ENCODE results near the gene TEX14. TPM values are rescaled to one million over a fixed set of nuclear protein-coding genes. Genes with fewer than 3 reads are reported as not detected.

The TEX14 gene
- total RNA-seq, 1 donor from 2014 or later = 0.07 TPM

GRCh38 chr17:58525239-58525638, 166.6 kb downstream of the TEX14 start:
- H3K27ac Mint-ChIP-seq = no peak overlapping the region
- no peaks in the 10 kb centered on the region for H3K36me3 Mint-ChIP-seq (ENCODE audit: low read depth)
- peaks cover 18% of the 10 kb centered on the region for H3K4me1 Mint-ChIP-seq
- H3K27me3 Mint-ChIP-seq = peaks cover 8% of the 10 kb centered on the region
- intact Hi-C loops (cut with micrococcal nuclease) = no loop called here
- no peak for DNase-seq
- no peaks in the 10 kb centered on the region for H3K9me3 Mint-ChIP-seq
- no peak overlapping the region for H3K4me3 Mint-ChIP-seq

- DNase-seq = no peak
- Mint-ChIP-seq H3K9me3 (no peaks in the 10 kb centered on the region), H3K36me3 (ENCODE audit: low read depth) (no peaks in the 10 kb centered on the region), H3K27ac (no peak overlapping the region), H3K4me1 (peaks cover 18% of the 10 kb centered on the region), H3K27me3 (no peaks in the 10 kb centered on the region), H3K4me3 (no peak overlapping the region)
- intact Hi-C loops (cut with micrococcal nuclease) = no loop called here
Observed at GRCh38 chr17:58521680-58522079, 170.2 kb downstream of the TEX14 start.

GRCh38 chr17:58520843-58521430, 170.9 kb downstream of the TEX14 start:
- Mint-ChIP-seq H3K4me3 (no peak overlapping the region), H3K27me3 (no peaks in the 10 kb centered on the region), H3K36me3 (ENCODE audit: low read depth) (no peaks in the 10 kb centered on the region), H3K9me3 (no peaks in the 10 kb centered on the region), H3K4me1 (peaks cover 22% of the 10 kb centered on the region), H3K27ac (no peak overlapping the region)
- DNase-seq = peak; percentile 66
- intact Hi-C loops (cut with micrococcal nuclease) = no loop called here

GRCh38 chr17:58517928-58518609, 173.8 kb downstream of the TEX14 start:
- DNase-seq = peak; percentile 100
- Mint-ChIP-seq H3K4me1 (peaks cover 38% of the 10 kb centered on the region), H3K27ac (peak overlapping the region; percentile 87), H3K4me3 (peak overlapping the region; percentile 95), H3K36me3 (ENCODE audit: low read depth) (peaks cover 2% of the 10 kb centered on the region), H3K9me3 (no peaks in the 10 kb centered on the region), H3K27me3 (no peaks in the 10 kb centered on the region)
- intact Hi-C loops (cut with micrococcal nuclease) = loop anchor here (1.0 to 5.0 kb wide), 12 partner anchors 69 to 1431 kb away; partner anchors contain the start of genes AKAP1, PRR11, PTRH2 and RAD51C

- H3K4me1 Mint-ChIP-seq = peaks cover 42% of the 10 kb centered on the region
- peak overlapping the region; percentile 95 for H3K4me3 Mint-ChIP-seq
- no peak for DNase-seq
- H3K27ac Mint-ChIP-seq = peak overlapping the region; percentile 87
- no peaks in the 10 kb centered on the region for H3K9me3 Mint-ChIP-seq
- H3K36me3 Mint-ChIP-seq (ENCODE audit: low read depth) = peaks cover 5% of the 10 kb centered on the region
- intact Hi-C loops (cut with micrococcal nuclease) = loop anchor here (1.0 to 5.0 kb wide), 6 partner anchors 165 to 1430 kb away; partner anchors contain the start of genes AKAP1, PTRH2, RAD51C and SRSF1
- no peaks in the 10 kb centered on the region for H3K27me3 Mint-ChIP-seq
Observed at GRCh38 chr17:58517378-58517927, 174.4 kb downstream of the TEX14 start.

GRCh38 chr17:58516644-58517377, 175.0 kb downstream of the TEX14 start:
- peak; percentile 67 for DNase-seq
- Mint-ChIP-seq H3K4me1 (peaks cover 42% of the 10 kb centered on the region), H3K9me3 (no peaks in the 10 kb centered on the region), H3K27ac (peak overlapping the region; percentile 76), H3K27me3 (no peaks in the 10 kb centered on the region), H3K36me3 (ENCODE audit: low read depth) (peaks cover 10% of the 10 kb centered on the region), H3K4me3 (peak overlapping the region; percentile 95)
- intact Hi-C loops (cut with micrococcal nuclease) = loop anchor here (1.0 to 5.0 kb wide), 6 partner anchors 165 to 1430 kb away; partner anchors contain the start of genes AKAP1, PTRH2, RAD51C and SRSF1

- intact Hi-C loops (cut with micrococcal nuclease) = loop anchor here (5.0 kb wide), 5 partner anchors 163 to 1428 kb away; partner anchors contain the start of genes AKAP1, PTRH2, RAD51C and SUPT4H1
- no peak for DNase-seq
- peak overlapping the region; percentile 66 for H3K27ac Mint-ChIP-seq
- H3K27me3 Mint-ChIP-seq = no peaks in the 10 kb centered on the region
- peaks cover 47% of the 10 kb centered on the region for H3K4me1 Mint-ChIP-seq
- peak overlapping the region; percentile 81 for H3K4me3 Mint-ChIP-seq
- no peaks in the 10 kb centered on the region for H3K9me3 Mint-ChIP-seq
- peaks cover 24% of the 10 kb centered on the region for H3K36me3 Mint-ChIP-seq (ENCODE audit: low read depth)
Observed at GRCh38 chr17:58515286-58515685, 176.6 kb downstream of the TEX14 start.

GRCh38 chr17:58514770-58515157, 177.1 kb downstream of the TEX14 start:
- peaks cover 52% of the 10 kb centered on the region for H3K4me1 Mint-ChIP-seq
- no peak for DNase-seq

GRCh38 chr17:58513965-58514769, 177.7 kb downstream of the TEX14 start, which contains the start of gene MTMR4:
Gene MTMR4 (minus strand): TSS chr17:58514638. CDS start chr17:58514407, 231 bp downstream.
- DNase-seq = peak; percentile 94
- intact Hi-C loops (cut with micrococcal nuclease) = no loop called here
- Mint-ChIP-seq H3K27ac (peak within 1 kb of the TSS; percentile 88), H3K9me3 (no peaks in the 10 kb centered on the region), H3K36me3 (ENCODE audit: low read depth) (peaks cover 34% of the 10 kb centered on the region), H3K4me3 (peak within 1 kb of the TSS; percentile 93), H3K4me1 (peaks cover 53% of the 10 kb centered on the region), H3K27me3 (no peaks in the 10 kb centered on the region)

More at GRCh38 chr17:58514770-58515157, 177.1 kb downstream of the TEX14 start:
- intact Hi-C loops (cut with micrococcal nuclease) = loop anchor here (5.0 kb wide), 5 partner anchors 162 to 1427 kb away; partner anchors contain the start of genes AKAP1, PTRH2, RAD51C and SUPT4H1
- Mint-ChIP-seq H3K9me3 (no peaks in the 10 kb centered on the region), H3K36me3 (ENCODE audit: low read depth) (peaks cover 29% of the 10 kb centered on the region), H3K27ac (peak overlapping the region; percentile 7), H3K27me3 (no peaks in the 10 kb centered on the region), H3K4me3 (peak overlapping the region; percentile 81)

- Mint-ChIP-seq H3K27me3 (no peaks in the 10 kb centered on the region), H3K27ac (peak overlapping the region; percentile 88), H3K36me3 (ENCODE audit: low read depth) (peaks cover 39% of the 10 kb centered on the region), H3K9me3 (no peaks in the 10 kb centered on the region), H3K4me1 (peaks cover 52% of the 10 kb centered on the region), H3K4me3 (peak overlapping the region; percentile 93)
- DNase-seq = peak; percentile 67
- intact Hi-C loops (cut with micrococcal nuclease) = no loop called here
Observed at GRCh38 chr17:58513267-58513964, 178.4 kb downstream of the TEX14 start.

GRCh38 chr17:58510075-58510474, 181.8 kb downstream of the TEX14 start:
- Mint-ChIP-seq H3K27me3 (no peaks in the 10 kb centered on the region), H3K36me3 (ENCODE audit: low read depth) (peaks cover 58% of the 10 kb centered on the region), H3K4me3 (no peak overlapping the region), H3K9me3 (no peaks in the 10 kb centered on the region), H3K4me1 (peaks cover 30% of the 10 kb centered on the region), H3K27ac (peak overlapping the region; percentile 27)
- intact Hi-C loops (cut with micrococcal nuclease) = no loop called here
- DNase-seq = no peak

GRCh38 chr17:58508341-58509067, 183.3 kb downstream of the TEX14 start:
- no peak for DNase-seq
- Mint-ChIP-seq H3K4me3 (no peak overlapping the region), H3K4me1 (peaks cover 24% of the 10 kb centered on the region), H3K36me3 (ENCODE audit: low read depth) (peaks cover 71% of the 10 kb centered on the region), H3K27me3 (no peaks in the 10 kb centered on the region), H3K27ac (no peak overlapping the region), H3K9me3 (no peaks in the 10 kb centered on the region)
- intact Hi-C loops (cut with micrococcal nuclease) = no loop called here
